HS-5 (cell line): ENCODE data around the gene PTPN12.

Experiments
- DNase-seq: peaks from one replicate; pipeline ENCODE4 v3.0.0-alpha.2; 2012; ENCODE audit warnings: low read depth

The PTPN12 gene

DNA sequence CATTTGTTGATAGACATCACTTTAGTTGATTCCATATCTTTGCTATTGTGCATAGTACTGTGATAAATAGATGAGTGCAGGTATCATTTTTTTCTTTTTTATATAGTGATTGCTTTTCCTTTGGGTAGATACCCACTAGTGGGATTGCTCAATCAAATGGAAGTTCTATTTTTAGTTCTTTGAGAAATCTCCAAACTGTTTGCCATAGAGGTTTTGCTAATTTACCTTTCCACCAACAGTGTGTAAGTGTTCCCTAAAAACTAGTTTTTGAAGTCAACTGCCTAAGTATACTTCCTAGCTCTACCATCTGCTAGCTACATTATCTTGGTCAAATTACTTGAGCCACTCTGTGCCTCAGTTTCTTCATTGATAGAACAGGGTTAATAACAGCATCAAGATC lies 127.6 kb downstream of the PTPN12 start:
- no peak for DNase-seq

DNA sequence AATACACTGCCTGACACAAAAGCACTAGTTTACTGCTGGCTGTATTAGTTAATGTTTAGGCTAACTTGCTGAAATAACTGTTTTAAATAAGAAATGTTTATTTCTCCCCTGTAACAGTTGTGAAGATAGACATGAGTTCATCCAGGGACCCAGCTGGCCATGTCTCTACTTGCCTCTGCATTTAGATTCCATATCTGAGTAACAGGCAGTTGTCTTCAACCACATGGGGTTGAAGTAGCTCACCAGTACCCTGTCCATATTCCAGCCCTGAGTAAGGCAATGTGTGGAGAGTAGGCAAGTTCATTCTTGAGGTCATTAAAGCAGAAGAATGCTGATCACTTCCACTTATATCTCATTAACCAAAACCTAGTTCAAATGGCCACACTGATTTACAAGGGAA lies 128.1 kb downstream of the PTPN12 start:
- DNase-seq = no peak

GRCh38 chr7:77667459-77668086 lies 130.5 kb downstream of the PTPN12 start:
- DNase-seq = no peak

DNA sequence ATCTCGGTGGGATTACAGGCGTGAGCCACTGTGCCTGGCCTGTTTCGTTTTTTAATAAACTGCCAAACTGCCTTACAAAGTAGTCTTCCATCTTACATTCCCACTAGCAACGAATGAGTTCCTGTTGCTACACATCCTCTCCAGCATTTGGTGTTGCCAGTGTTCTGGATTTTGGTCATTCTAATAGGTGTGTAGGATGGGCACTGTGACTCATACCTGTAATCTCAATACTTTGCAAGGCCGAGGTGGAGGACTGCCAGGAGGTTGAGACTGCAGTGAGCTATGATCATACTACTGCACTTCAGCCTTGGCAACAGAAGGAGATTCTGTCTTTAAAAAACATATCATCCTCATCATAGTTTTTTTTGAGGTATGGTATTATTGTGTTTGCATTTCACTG lies 137.8 kb downstream of the PTPN12 start:
- no peak for DNase-seq

- DNase-seq = no peak
Observed at GRCh38 chr7:77679608-77680007, 142.5 kb downstream of the PTPN12 start.

DNA sequence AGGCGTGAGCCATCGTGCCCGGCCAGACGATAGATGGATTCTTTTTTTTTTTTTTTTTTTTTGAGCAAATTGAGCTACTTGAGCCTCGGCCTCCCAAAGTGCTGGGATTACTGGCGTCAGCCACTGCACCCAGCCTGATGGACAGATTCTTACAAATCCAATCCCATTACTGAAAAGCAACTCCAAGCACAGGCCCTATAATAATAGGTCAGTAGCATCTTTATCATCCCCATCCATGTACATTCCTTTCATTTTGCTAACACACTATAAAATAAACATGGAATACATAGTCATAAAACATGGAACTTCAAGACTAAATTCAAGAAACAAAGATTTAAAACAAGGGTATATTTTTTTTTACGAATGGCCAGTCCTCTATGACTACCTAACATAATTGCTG lies 143.2 kb downstream of the PTPN12 start:
- no peak for DNase-seq

DNA sequence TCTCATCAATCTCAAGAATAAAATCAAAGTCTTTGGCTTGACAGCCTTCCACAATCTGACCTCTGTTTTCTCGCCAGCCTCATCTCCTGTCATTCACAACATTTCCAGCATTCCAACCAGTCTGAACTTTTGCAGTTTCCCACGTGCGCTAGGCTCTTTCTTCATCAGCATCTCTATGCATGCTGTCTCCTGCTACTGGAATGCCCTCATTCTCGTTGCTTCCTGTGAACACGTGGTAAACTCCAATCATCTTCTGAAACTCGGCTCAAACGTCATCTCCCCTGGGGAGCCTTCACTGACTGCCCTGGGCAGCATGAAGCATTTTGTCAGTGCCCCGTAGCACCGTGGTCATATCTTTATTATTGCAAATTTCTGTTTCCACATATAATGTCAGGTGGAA lies 146.9 kb downstream of the PTPN12 start:
- peak; percentile 73 for DNase-seq

- no peak for DNase-seq
Observed at GRCh38 chr7:77685233-77685632, 148.1 kb downstream of the PTPN12 start.

GRCh38 chr7:77687100-77687746 lies 150.1 kb downstream of the PTPN12 start:
- no peak for DNase-seq

DNA sequence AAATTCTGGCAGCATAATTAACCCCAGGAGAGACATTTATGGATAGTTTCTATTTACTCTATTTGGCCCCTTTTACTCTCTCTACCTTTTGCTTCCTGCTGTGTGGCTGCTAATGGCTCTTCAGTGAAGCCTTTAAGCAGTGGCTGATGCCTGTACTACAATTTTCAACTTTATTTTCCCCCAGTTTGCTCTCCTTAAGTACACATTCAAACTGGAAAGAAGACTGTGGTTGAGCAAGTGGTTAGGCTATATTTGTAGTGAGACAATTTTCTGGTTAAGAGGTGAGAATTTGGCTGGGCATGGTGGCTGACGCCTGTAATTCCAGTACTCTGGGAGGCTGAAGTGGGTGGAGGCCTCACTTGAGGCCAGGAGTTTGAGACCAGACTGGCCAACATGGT lies 150.7 kb downstream of the PTPN12 start:
- no peak for DNase-seq
